Activated CD8-positive, alpha-beta memory T cell treated with anti-CD3 and anti-CD28 coated beads for 24 hours (primary cell): ENCODE data around the gene POLR3K.

Experiments used
- DNase-seq: peaks from one replicate; pipeline ENCODE4 v3.0.0-alpha.2; 2020

POLR3K gene

DNA sequence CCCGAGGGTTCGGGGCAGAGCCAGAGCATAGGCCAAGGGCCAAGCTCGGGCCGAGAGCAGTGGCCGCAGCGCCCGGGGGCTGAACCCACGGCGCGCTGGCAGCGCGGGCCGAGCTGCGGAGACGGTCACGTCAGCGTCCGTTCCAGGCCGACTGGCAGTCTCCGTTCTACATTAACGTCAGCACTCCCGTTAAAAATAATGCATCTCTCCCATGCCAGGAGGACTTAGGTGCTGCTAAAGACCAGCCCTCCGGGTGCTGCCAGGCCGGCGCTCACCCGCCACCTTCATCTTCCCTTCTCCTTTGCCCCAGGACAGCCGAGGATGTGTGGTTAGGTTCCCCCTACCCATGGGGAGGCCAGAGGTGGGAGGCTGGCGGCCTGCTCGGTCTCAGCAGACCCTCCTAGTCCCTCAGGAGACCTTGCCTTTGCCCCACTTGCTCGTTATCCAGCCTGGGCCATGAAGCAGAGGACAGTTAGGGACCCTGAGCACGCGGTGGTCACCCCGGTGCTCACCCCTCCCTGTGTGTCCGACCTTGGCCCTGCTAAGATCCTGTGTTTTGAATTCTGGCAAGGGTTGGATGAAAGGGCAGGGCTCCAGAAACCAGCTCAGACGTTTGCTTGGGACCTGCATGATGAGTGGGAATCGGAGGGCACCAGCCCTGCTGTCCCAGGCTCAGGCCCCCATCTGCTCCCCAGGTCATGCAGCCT is 25.2 kb upstream of the POLR3K start:
- DNase-seq = no peak

DNA sequence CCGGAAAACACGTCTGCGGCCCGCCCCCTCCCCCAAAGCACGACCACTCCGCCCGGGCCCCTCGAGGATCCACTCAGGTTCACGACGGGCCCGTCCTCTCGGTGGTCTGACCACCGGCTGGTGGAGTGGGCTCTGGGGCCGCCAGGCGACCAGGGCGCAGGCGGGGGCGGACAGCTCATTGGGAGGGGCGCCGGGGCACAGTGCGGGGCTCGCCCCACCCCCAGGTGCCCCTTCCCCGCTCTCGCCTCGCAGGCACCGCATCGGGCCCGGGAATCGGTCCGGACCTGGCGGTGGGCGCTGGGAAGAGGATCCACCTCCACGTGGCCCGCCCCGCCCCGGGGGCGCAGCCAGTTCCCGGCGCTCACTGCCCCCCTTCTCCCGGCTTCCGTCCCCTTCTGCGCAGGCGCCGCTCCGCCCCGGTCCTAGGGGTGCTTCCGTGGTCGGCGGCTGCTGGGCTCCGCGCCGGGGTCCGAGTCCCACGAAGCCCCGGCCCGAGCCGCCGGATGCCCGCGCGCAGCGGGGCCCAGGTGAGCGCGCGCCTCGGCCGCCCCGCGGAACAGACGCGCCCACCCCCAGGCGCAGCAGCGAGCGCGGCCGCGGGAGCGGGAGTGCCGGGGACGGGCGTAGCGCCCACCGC is 24.5 kb upstream of the POLR3K start, which contains the start of gene MPG:
Gene MPG, plus strand, starts transcription at position 419 of the 637 bp plus-strand sequence. Its CDS starts 85 bp downstream, at position 504.
- peak; percentile 94 for DNase-seq

DNA sequence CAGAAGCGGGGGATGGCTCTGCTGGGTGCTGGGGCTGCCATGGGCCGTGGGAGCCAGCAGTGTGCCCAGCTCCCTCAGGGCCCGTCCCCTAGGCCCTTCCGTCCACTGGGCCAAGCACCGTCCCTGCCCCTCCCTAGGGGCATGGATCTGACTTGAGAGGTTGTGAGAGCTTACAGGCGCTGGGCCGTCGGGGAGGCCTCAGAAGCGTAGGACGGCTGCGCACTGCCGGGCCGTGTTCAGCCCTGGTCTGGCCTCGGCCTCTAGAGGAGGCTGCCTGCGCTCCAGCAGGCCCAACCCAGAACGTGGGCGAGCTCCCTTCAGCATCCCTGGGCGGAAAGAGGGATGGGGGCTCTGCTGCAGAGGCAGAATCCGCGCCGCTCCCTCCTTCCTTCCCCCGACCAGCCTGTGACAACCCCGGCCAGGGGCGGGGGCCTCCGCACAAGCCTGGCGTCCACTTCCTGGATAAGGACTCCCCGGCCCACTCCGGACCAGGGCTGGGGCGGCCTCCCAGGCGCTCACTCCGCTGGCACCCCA is 23.9 kb upstream of the POLR3K start:
- no peak for DNase-seq

DNA sequence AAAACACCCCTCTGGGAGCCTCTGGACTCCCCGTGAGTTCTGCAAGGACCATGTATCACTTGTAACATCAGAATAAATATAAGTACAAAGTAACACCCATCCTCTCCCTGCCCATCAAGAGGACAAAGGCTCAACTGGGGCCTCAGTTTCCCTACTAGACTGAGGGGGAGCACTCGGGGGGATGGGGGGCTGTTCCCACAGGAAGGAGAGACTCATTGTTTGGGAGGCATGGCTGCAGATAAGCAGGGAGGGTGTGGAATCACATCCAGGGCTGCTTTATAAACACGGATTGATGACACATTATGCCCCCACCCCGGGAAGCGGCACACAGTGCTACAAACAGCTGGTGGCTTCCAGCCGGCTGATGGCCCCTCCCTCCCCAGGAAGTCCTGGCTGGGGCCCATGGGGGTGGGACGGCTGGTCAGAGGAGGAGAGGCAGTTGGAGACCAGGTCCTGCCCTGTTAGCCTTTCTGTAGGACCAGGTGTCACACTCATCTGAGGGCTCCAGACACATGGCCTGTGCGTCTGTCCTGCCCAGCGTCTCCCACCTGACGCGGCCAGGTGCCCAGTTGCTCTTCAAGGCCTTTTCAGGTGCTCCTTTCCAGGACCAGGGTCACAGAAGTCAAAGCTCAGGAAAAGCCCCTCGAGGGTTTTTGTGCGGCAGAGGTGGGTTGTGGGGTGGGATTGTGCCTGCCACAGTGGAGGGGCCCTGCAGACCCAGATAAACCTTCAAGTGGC is 23.3 kb upstream of the POLR3K start:
- DNase-seq = no peak

DNA sequence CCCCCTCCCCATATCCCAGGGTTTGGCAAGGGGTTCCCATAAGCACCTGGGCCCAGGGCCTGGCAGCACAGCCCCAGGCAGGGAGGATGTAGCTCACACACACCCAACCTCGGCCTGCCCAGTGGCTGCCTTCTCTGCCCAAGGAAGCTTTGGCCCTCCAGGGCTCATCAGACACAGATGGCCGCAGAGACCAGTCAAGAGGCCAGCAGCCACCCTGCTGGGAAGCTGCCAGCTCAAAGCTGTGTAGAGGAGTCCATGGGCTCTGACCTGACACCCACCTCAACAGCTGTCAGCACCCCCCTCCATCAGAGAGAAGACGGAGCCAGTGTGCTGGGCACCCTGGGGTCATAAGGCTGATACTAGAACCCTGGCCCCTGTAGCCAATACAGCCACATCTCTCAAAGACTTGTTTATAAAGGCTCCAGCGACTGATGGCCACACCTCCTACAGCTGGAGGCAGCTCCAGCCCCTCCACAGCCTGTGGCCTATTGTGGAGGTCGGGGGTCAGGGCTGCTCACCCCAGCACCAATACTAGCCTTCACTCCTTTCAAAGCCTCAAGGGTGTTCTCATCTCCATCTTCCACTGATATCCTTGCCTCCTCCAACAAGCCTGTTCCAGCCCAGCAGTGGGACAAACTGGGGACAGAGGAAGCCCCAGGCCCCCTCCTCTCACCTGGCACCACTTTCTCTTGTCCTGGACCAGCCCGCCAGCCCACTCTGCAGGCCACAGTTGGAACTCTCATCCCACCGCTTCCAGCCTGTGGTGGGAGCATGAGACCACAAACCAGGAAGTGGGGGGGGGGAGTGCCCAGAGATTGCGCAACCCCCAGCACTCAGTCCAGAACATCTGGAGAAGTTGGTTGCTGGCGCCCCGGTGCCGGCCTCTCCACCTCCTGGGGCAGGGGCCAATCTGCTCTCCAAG is 22.4 kb upstream of the POLR3K start:
- DNase-seq = no peak

DNA sequence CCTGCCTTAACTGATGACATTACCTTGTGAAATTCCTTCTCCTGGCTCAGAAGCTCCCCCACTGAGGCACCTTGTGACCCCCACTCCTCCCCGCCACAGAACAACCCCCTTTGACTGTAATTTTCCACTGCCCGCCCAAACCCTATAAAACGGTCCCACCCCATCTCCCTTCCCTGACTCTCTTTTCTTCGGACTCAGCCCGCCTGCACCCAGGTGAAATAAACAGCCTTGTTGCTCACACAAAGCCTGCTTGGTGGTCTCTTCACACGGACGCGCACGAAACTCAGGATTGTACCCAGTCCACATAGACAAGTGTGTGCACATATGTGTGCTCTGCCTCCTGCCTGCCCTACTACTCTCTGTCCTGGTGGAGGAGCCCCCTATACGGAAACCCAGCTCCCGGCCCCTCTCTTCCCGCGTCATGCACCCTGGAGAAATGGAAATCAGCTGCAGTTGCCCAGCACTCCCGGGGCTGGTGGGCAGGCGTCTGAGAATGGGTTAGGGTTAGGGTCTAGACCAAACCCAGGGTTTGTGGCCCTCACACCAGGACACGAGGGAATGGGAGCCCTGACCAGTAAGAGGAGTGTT is 21.4 kb upstream of the POLR3K start:
- DNase-seq = no peak

DNA sequence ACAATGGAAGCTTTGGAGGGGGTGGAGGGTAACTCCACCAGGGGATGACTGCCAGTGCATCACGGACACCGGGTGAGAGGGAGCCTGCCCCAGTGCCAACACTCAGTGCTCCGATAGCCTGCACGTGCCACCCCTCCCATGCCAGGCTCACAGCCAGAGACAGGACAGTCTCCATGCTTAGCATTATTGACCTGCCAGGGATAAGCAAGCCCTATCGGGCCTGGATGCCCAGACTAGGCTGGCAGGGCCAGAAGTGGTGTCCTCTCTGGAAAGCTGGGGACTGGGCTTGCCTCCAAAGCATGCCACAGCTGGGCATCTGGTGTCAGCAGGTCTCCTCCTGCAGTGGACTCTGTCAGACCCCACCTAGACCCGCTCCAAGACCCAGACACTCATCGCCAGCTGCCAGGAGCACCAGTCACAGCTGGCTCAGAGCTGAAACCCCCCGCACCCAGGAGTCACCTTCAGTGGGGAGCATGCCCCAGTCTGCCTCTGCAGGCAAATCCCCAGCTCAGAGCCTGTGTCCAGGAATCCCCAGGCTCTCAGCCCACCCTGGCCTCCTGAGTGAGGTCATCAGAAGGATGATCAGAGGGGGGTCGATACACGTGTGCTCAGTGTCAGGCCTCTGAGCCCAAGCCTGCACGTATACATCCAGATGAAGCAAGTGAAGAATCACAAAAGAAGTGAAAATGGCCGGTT is 20.8 kb upstream of the POLR3K start:
- no peak for DNase-seq

DNA sequence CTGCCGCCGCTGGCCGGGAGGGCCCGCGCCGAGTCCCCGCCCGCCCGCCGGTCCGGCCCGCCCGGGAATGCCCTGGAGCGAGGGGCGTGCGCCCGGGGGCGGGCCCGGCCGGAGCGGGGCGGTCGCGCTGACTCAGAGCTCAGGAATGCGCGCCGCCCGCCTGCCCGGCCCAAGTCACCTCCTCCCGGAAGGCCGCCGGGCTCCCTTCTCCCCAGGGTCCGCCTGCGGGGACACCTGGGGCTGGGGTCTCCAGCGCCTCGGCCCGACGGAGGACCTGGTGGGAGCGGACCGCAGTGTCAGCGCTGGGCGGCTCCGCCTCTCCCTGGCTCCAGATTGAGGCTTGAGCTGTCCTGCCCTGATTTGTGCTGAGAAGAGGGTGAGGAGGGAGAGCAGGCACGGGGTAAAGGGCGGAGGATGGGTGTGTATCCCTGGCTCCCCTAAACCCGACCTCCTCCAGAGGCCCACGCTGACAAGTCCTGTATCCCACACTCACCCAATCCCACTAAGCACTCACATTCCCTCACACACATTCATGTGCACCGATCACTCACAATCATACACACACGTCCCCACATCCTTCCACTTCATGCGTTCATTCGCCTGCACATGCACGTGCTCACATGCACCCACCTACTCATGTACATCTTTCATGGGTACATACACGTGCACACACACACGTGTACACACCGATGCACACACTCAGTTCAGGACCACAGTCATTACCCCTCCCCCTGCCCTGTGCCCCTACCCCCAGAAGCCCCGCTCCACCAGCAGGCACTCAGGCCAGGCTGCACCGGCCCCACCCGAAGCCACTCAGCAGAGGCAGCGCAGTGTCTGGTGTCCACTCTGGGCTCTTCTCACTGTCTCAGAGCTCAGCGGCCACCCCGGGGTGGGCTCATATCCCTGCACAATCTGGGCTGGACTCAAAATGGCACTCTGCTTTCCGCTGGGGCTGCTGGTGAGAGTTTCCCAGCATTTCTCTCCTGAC is 19.4 kb upstream of the POLR3K start, which contains the start of gene RHBDF1:
Gene RHBDF1, minus strand, starts transcription at position 71 of the 988 bp plus-strand sequence. CDS start 7,616 bp downstream, outside the sequence.
- no peak for DNase-seq

DNA sequence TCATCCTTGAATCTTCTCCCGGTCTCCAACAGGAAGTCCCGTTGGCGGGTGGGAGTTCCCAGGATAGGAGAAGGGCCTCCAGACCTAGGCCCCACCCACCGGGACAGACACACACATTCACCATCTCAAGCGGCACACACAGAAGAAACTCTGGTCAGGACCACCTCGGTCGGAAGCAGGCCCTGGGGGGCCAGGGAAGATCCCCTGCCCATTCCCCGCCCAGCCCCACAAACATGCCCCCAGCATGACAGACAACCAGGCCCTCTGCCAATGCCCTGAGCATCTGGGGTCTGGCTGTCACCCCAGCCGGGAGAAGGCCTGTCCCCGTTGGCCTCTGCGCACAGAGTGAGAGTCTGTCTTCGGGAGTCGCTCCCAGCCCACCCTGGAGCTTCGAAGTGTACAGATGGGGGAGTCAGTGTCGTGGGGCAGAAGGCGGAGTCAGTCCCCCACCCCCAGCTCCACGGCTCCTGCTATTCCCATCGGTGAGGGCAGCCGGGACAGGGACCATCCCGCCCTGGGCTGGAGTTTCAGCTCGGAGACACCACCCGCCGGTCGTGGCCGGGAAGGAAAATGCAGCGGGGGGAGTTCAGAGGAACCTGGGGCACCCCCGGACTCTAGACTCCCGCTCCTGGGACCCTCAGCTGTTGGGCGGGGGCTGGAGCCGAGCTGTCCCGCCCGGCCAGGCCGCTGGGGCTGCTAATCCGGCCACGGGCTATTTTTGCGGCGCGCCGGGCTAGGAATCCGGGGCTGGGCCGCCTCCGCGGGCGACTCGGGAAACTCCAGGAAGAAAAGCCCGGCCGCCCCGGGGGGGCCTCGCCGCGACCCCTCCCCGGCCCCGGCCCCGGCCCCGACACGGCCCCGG is 18.4 kb upstream of the POLR3K start:
- DNase-seq = no peak

DNA sequence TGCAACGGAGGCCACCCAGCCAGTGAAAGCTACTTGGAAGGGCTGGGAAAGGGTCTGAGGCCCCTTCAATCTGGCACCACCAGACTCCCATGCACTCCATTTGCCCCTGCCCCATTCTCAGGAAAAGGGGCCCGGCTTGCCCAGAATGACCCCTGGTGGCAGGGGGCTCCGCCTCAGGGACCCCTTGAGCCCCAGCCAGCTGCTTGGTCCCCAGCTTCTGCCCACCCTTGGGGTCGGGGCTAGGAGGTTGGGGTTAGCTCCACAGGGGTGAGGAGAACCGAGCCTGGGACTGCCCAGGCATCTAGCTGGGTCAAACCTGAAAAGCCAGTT is 17.8 kb upstream of the POLR3K start:
- DNase-seq = no peak

DNA sequence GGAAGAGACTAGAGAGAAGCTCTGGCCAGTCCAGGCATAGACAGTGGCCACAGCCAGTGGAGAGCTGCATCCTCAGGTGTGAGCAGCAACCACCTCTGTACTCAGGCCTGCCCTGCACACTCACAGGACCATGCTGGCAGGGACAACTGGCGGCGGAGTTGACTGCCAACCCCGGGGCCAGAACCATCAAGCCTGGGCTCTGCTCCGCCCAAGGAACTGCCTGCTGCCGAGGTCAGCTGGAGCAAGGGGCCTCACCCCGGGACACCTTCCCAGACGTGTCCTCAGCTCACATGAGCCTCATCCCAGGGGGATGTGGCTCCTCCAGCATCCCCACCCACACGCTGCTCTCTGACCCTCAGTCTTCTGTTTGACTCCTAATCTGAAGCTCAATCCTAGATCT is 15.8 kb upstream of the POLR3K start:
- DNase-seq = no peak

DNA sequence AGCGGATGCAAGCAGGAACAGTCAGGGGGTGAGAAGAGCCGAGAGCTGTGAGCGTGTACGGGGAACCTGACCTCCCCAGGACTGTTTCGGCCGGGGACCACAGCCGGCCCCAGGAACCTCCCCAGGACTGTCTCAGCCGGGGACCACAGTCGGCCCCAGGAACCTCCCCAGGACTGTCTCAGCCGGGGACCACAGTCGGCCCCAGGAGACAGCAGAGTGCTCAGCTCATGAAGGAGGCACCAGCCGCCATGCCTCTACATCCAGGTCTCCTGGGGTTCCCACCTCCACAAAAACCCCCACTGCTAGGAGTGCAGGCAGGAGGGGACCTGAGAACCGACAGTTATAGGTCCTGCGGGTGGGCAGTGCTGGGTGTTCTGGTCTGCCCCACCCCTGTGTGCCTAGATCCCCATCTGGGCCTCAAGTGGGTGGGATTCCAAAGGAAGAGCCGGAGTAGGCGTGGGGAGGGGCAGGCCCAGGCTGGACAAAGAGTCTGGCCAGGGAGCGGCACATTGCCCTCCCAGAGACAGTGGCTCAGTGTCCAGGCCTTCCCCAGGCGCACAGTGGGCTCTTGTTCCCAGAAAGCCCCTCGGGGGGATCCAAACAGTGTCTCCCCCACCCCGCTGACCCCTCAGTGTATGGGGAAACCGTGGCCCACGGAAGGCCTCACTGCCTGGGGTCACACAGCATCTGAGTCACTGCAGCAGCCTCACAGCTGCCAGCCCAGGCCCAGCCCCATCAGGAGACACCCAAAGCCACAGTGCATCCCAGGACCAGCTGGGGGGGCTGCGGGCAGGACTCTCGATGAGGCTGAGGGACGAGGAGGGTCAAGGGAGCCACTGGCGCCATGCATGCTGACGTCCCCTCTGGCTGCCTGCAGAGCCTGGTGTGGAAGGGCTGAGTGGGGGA is 14.7 kb upstream of the POLR3K start:
- no peak for DNase-seq

DNA sequence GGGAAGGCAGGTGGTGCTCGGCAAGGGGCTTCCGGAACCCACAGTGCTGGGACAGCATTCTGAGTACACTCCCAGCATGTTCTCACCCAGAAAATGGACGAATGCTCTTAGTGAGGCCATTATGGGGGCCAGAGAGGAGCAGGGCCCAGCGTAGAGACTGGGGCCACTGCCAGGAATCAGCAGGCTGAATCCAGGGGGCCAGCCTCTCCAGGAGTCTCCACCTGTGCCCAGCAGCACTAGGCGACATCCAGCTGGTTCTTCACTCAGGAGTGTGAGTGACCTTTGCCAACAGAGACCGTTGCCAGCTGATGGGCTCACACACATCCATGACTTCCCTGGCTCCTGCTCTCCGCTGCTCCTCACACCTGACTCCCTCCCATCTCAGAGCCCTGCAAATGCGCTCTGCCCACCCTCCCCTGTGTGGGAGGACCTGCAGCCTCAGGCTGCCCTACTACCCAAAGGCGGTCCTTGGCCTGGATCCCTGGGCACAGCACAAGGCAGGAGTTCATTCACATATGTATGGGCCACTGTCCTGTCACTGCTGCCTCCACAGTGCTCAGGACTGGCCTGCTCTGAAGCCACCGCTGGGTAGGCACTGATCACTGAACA is 13.9 kb upstream of the POLR3K start:
- no peak for DNase-seq

DNA sequence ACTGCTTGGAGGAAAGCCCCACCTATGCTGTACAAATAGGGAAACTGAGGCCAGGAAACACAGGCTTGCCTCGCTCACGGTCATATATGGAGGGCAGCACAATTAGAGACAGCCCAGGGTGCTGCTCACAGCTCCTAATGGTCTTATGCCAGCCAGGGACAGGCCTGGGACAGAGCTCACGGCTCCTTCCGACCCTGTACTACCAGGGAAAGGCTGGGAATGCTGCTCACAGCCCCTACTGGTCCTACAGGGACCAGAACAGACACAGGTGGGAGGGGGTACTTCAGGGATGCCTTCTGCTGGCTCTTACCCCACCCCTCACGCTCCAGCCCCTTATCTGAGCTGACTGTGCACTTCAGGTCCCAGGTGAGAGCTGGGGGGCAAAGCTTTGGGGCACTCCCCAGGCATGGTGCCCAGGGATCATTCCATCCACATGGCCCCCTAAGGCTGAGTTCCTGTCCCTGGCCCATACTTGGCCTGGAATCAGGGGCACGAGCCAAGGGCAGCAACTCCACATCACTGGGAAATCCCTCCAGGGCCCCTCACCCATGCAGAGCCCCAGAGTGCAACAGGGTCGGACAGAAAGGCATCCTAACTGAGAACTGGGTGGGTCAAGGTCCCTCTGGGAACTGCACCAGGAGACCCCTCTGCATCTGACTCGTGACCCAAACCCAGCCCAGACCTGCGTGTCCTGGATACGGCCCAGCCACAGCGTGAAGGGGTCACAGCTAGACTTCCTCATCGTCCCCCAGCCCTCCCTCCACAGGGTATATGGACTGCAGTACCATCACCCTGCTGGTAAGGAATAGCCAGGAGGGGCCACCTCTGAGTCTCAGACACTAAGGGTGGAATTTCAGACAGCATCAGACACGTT is 13.1 kb upstream of the POLR3K start:
- no peak for DNase-seq

DNA sequence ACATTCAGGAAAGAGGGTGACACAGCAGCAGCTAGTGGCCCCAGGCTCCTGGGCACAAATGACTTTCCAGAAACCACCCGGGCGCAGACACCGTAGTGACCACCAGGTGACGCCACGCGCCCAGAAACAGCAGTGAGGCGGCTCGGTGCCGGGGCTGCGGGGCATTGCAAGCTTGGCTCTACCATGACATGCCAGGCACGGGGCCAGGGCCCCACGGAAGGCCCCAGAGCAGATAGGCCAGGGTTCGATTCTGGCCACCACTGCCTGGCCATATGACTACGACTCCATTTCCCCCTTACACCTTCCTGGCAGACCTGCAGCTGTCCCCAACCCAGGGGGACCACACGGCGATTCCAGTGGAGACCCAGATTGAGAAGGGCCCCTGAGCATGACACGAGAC is 12.3 kb upstream of the POLR3K start:
- DNase-seq = peak; percentile 97

DNA sequence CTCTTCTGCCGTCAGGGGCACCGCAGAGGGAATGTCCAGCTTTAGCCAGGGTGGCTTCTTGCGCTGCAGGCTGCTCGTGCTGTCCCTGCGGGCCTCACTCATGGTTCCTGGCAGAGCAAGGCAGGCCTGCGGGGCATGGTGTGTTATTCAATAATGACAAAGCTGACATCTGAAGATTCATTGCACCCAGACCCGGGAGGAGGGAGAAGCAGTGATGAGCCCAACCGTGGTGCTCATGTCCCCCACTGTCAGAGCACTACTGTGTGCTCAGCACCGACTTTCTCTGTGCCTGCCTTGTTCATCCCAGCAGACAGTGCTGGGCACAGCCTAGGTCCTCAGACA is 11.5 kb upstream of the POLR3K start:
- no peak for DNase-seq
